NOMO-1 treated with dmso at 0.1 percent for 144 hours (cell line): Measurements from ENCODE around the gene P2RY11.

Experiments used
- DNase-seq: peaks from one replicate; lab custom pipeline; 2025; ENCODE audit not compliant: unreplicated experiment; lab: John Stamatoyannopoulos, UW

The P2RY11 gene

DNA sequence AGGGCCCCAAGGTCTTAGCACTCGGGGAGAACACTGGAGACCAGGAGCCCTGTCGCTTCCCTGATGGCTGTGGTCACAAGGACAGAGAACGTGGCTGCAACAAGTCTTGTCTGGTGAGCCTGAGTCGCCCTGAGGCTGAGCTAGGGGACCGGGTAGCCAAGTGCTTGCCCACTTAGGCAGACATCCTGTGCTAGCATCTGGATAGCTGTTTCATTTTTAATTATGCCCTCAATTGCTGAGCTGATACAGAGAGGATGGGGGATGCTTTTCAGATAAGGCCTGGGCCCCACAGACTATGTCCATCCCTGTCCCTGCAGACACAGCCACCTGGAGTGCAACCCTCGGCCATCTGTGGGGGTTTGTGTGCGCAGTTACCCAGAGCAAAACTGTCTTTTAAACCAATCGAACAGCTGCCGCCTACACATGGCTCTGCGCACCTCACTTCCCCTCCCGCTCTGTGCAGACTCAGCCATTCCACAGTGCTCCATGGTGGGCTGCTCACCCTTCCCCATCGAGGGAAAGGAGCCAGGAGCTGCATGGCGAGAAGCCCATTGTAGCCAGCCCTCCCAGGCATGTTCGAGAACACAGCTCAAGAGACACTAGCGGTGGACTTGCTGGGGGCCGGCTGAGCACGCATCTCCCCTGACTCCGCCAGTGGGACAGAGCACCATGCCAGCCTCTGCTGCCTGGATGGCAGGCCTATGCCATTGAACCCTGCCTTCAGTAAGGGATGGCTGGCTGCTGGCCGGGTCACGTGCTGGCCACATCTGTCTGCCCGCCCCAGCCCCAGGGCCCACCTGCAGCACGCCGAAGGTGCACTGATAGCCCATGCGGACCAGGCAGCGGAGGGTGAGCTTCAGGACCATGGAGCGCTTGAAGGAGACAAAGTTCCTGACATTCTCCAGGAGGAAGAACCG is 27.6 kb downstream of the P2RY11 start:
- no peak for DNase-seq

DNA sequence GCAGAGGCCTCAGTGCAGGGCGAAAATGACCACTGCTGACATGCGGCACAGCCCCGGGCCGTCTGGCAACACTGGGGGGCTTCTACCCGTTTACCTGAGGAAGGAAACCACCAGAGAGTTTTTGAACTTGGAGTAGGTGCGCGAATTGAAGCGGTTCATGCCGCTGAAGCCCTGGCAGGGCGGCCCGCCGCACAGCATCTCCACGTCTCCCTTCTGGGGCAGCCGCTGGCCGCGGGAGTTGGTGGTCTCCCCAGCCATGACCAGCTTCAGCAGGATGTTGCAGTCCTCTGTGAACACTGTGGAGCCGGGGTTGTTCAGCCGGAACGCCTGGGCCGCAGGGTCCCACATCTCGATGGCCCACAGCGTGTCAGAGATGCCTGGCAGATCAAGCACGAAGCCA is 28.5 kb downstream of the P2RY11 start:
- no peak for DNase-seq

DNA sequence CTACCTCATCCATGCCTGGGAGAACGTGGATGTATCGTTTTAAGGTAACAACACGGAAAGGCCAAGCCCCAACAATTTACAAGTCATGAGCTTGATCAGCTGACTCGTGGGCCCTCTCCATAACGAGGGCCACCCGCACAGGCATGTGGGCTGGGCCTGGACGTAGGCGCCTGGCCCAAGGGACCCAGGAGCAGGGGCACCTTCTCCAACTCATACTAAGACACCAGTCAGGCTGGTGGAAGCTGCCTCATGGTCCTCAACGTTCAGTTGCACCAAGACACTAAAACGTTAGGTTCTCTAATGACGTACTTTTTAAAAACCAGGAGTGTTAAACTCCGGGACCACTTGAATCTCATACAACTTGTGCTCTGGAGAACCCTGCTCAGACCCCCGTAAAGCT is 30.0 kb downstream of the P2RY11 start:
- DNase-seq, result no peak

- no peak for DNase-seq
These were observed 30.5 kb downstream of the P2RY11 start for GRCh38 chr19:10141973-10142372.

DNA sequence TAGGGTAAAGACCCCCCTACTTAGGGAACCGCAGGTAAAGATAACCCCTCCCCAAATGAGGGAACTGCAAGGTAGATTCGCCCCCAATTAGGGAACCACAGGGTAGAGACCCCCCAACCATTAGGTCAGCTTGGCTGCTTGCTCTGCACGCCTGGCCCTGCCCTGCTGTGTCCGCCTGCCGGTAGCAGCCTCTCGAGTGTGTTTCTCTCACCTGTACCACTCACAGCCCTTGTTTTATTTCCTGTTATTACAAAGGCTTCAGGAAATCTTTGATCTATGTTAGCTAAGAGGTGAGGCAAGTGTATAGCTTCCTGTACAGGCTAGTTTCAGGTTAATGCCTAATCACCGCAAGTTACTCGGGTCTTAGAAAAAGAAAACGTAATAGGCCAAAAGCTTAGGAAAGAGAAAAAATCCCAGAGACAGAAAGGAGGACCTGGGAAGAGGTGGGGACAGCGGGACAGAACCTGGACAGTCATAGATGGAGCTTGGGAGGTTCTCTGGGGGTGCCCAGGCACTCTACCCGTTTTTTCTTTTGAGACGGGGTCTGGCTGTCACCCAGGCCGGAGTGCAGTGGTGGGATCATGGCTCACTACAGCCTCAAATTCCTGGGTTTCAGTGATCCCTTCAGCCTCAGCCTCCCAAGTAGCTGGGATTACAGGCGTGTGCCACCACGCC is 31.3 kb downstream of the P2RY11 start:
- DNase-seq, result no peak

DNA sequence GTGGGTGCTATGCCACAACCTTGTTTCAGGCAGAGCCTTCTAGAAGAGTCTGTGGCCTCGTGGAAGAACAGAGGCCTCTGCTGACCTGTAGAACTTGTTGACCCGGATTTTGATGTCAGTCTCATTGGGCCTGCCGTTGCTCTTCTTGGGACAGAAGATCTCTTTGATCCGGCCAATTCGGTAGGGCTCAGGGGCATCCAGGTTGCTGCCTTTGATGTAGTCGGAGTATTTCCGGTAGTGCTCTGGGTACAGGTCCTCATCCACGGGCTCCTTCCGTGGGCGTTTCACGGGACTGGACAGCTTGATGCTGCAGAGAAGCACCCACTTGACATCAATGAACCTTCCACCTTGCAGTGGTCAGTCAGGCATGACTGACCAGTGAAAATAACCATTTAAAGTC is 32.2 kb downstream of the P2RY11 start:
- DNase-seq, result no peak

DNA sequence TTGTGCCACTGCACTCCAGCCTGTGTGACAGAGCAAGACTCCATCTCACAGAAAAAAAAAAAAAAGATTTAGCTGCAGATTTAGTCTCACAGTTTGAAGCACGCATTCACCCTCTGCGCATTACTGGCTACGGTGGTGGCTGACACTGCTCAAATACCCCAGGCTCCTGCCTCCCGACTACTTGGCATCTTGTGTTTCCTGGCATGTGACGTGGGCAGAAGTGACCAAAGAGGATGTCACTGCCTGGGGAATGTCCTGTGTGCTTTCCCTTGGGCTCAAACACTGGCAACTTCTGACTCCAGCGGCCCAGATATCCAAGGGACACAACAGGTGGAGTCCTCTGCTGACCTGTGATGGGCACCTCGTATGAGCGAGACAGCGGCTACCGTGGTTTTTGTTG is 32.9 kb downstream of the P2RY11 start:
- no peak for DNase-seq

GRCh38 chr19:10145031-10145430 is 33.5 kb downstream of the P2RY11 start:
- no peak for DNase-seq

GRCh38 chr19:10146142-10146541 is 34.6 kb downstream of the P2RY11 start:
- DNase-seq, result no peak

DNA sequence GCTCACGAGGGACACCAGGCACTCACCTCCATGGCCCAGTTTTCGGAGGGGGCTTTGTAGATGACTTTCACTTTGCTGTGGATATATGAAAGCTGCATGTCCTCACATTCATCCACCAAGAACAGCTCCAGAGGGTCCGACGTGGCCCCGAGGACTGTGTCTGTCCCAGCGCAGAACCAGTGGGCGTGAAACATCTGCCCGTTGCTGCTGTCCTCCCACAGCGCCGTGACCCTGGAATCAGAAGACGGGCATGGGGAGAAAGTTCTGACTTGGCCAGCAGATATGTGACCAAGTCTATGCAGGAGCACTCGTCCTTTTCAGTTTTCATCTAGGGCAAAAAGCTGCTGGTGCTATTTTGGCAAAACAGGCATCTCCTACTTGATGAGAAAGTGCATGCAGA is 37.9 kb downstream of the P2RY11 start:
- DNase-seq, result no peak

DNA sequence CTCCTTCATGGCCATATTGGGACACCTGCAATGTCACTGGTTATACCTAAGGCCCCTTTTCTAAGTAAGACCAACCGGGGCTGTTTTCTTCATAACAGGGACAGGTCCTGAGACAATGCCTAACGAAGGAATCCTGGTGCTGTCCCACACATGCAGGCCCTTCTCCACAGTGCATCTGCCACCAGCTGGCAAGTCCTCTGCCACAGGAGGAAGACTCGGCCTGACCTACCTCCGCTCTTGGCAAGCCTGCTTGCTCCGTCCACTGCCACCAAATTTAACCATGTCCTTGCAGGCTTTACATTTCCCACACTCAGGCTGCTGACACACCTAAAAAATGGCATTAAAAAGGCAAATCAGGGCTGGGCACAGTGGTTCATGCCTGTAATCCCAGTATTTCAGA is 40.0 kb downstream of the P2RY11 start:
- DNase-seq, result no peak

DNA sequence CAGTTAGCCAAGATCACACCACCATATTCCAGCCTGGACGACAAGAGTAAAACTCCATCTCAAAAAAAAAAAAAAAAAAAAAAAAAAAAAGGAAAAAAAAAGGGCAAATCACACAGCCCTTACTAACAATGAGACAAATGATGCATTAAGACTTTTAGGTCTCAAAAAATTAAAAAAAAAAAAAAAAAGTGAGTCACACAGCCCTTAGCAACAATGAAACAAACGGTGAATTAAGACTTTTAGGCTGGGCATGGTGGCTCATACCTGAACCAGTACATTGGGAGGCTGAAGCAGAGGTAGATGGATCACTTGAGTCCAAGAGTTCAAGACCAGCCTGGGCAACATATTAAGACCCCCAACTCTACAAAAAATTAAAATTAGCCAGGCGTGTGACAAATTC is 40.6 kb downstream of the P2RY11 start:
- no peak for DNase-seq

GRCh38 chr19:10155839-10156238 is 44.3 kb downstream of the P2RY11 start:
- no peak for DNase-seq

- DNase-seq, result no peak
These were observed 46.6 kb downstream of the P2RY11 start for GRCh38 chr19:10158071-10158470.

GRCh38 chr19:10158485-10158884 is 47.0 kb downstream of the P2RY11 start:
- no peak for DNase-seq

- DNase-seq, result no peak
These were observed 48.1 kb downstream of the P2RY11 start for GRCh38 chr19:10159610-10160009.

DNA sequence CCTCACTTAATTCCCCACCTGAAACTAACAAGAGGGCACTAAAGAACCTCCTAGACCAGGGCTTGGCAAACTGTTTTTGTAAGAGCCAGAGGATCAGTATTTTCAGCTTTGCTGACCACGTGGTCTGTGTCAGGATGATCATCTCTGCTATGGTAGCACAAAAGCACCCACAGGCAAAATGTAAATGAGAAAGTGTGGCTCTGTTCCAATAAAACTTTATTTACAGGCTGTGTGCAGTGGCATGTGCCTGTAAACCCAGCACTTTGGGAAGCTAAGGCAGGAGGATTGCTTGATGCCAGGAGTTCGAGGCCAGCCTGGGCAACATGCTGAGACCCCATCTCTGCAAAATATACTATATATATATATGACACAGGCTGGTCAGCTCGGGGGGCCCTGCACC is 52.0 kb downstream of the P2RY11 start:
- no peak for DNase-seq
